Activated CD8-positive, alpha-beta T cell treated with anti-CD3 and anti-CD28 coated beads for 36 hours (primary cell): Measurements from ENCODE around the gene PPCDC. TPM values are rescaled to one million over a fixed set of nuclear protein-coding genes. Genes with fewer than 3 reads are reported as not detected.

Experiments used
- ATAC-seq: fragments of 200-7000 bp; cut with Tn5 transposase; one replicate; pipeline ENCODE4 v1.10.0; 2021; ENCODE audit warnings: mild to moderate bottlenecking, moderate library complexity
- CTCF ChIA-PET: fragments of 350-600 bp; sonication (Branson Sonifier 250); formaldehyde crosslinking; loops from one replicate; lab custom pipeline; 2021; ENCODE audit warnings: antibody characterized with exemption; lab: Charles Lee
- POLR2A ChIA-PET: fragments of 350-600 bp; sonication (Branson Sonifier 250); formaldehyde crosslinking; loops from one replicate; lab custom pipeline; 2021; ENCODE audit warnings: antibody characterized with exemption; lab: Charles Lee
- DNase-seq: peaks from one replicate; pipeline ENCODE4 v3.0.0-alpha.2; 2020
- H3K27ac Mint-ChIP-seq: one replicate; pipeline ENCODE4 v1.8.0; 2021; ENCODE audit warnings: mild to moderate bottlenecking, mixed read lengths
- H3K27me3 Mint-ChIP-seq: one replicate; pipeline ENCODE4 v1.8.0; 2021; ENCODE audit warnings: mixed read lengths
- H3K36me3 Mint-ChIP-seq: one replicate; pipeline ENCODE4 v1.8.0; 2021; ENCODE audit warnings: low read depth, mixed read lengths
- H3K4me1 Mint-ChIP-seq: one replicate; pipeline ENCODE4 v1.8.0; 2021; ENCODE audit warnings: low read depth, mixed read lengths
- H3K4me3 Mint-ChIP-seq: one replicate; pipeline ENCODE4 v1.8.0; 2021; ENCODE audit warnings: mild to moderate bottlenecking, moderate library complexity, mixed read lengths
- H3K9me3 Mint-ChIP-seq: one replicate; pipeline ENCODE4 v1.8.0; 2021; ENCODE audit warnings: mixed read lengths
- intact Hi-C: fragments of 100-400 bp; cut with micrococcal nuclease; formaldehyde crosslinking; loops from one replicate; pipeline ENCODE4 v1.10.0; 2022
- total RNA-seq, 2 experiments: library from RNA; stranded (reverse); gene quantifications; one replicate each; pipeline ENCODE4 v1.2.3, GENCODE V29; 2021
- TF ChIP-seq, protein P1 (sequence below): fragments of 200-600 bp; IDR thresholded peaks from one replicate; pipeline ENCODE4 v1.8.0; 2022; ENCODE audit warnings: antibody characterized with exemption, mild to moderate bottlenecking

The PPCDC gene
- total RNA-seq, 2 experiments from 2014 or later = 25.7 to 26.6 TPM

GRCh38 chr15:75037685-75038084 is 14.3 kb downstream of the PPCDC start:
- peak; percentile 60 for DNase-seq
- Mint-ChIP-seq H3K27me3 (no peaks in the 10 kb centered on the region), H3K9me3 (no peaks in the 10 kb centered on the region), H3K36me3 (peaks cover 18% of the 10 kb centered on the region), H3K27ac (peak overlapping the region; percentile 71), H3K4me1 (peaks cover 34% of the 10 kb centered on the region), H3K4me3 (no peak overlapping the region)
- TF ChIP-seq, protein P1, sequence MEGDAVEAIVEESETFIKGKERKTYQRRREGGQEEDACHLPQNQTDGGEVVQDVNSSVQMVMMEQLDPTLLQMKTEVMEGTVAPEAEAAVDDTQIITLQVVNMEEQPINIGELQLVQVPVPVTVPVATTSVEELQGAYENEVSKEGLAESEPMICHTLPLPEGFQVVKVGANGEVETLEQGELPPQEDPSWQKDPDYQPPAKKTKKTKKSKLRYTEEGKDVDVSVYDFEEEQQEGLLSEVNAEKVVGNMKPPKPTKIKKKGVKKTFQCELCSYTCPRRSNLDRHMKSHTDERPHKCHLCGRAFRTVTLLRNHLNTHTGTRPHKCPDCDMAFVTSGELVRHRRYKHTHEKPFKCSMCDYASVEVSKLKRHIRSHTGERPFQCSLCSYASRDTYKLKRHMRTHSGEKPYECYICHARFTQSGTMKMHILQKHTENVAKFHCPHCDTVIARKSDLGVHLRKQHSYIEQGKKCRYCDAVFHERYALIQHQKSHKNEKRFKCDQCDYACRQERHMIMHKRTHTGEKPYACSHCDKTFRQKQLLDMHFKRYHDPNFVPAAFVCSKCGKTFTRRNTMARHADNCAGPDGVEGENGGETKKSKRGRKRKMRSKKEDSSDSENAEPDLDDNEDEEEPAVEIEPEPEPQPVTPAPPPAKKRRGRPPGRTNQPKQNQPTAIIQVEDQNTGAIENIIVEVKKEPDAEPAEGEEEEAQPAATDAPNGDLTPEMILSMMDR = no peak
- intact Hi-C loops = no loop called here
- ChIA-PET POLR2A (interaction anchor here (0.7 to 1.6 kb wide), 3 partner anchors 13 to 164 kb away, joined by 3 to 6 read pairs (median 4); partner anchors contain the start of genes C15orf39 and PPCDC), CTCF (interaction anchor here (1.5 to 2.2 kb wide), 3 partner anchors 8 to 167 kb away, joined by 7 to 10 read pairs (median 9); partner anchors contain the start of gene C15orf39)
- ATAC-seq = peak; percentile 76

DNA sequence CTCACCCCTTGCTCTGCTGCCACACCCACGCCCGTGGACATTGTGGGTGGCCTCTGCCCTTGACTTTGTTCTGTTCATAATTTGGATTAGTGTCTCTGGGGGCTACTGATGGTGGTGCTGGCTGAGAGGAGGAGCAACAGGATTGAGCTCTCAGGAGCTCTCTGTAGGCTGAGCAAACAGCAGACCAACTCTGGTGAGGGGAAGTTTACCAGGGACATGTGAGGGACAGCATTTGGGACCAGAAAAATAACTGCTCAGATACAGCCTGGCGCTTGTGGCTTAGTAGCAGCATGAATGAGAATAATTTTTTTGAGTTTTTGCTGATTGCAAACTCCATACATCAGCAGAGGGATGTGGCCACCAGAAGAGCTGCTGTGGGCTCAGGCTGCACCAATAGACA is 14.8 kb downstream of the PPCDC start:
- H3K4me1 Mint-ChIP-seq = peaks cover 38% of the 10 kb centered on the region
- intact Hi-C loops = no loop called here
- H3K4me3 Mint-ChIP-seq = no peak overlapping the region
- CTCF ChIA-PET = interaction anchor here (1.5 to 2.2 kb wide), 3 partner anchors 9 to 166 kb away, joined by 7 to 10 read pairs (median 9); partner anchors contain the start of gene C15orf39
- DNase-seq (no peak), ATAC-seq (no peak)
- H3K36me3 Mint-ChIP-seq = peaks cover 18% of the 10 kb centered on the region
- H3K27ac Mint-ChIP-seq = peak overlapping the region; percentile 69
- no peaks in the 10 kb centered on the region for H3K27me3 Mint-ChIP-seq
- TF ChIP-seq, protein P1 = no peak
- POLR2A ChIA-PET = interaction anchor here (0.7 to 1.5 kb wide), 2 partner anchors 15 to 163 kb away, joined by 3 to 6 read pairs; partner anchors contain the start of genes C15orf39 and PPCDC
- H3K9me3 Mint-ChIP-seq = no peaks in the 10 kb centered on the region

- H3K9me3 Mint-ChIP-seq = no peaks in the 10 kb centered on the region
- peak overlapping the region; percentile 70 for H3K27ac Mint-ChIP-seq
- intact Hi-C loops = no loop called here
- POLR2A ChIA-PET = interaction anchor here (0.6 to 1.6 kb wide), 5 partner anchors 15 to 161 kb away, joined by 3 to 7 read pairs (median 3); partner anchors contain the start of gene C15orf39
- H3K27me3 Mint-ChIP-seq = no peaks in the 10 kb centered on the region
- no peak overlapping the region for H3K4me3 Mint-ChIP-seq
- peaks cover 22% of the 10 kb centered on the region for H3K36me3 Mint-ChIP-seq
- H3K4me1 Mint-ChIP-seq = peaks cover 50% of the 10 kb centered on the region
- peak; percentile 91 for ATAC-seq
- TF ChIP-seq, protein P1 = peak; percentile 57
- CTCF ChIA-PET = interaction anchor here (0.6 to 2.5 kb wide), 18 partner anchors 10 to 166 kb away, joined by 3 to 30 read pairs (median 4); partner anchors contain the start of gene C15orf39
- DNase-seq = peak; percentile 89
Measured at GRCh38 chr15:75042730-75043508, 19.5 kb downstream of the PPCDC start.

- ATAC-seq = no peak
- ChIA-PET POLR2A (interaction anchor here (0.6 to 2.1 kb wide), 8 partner anchors 14 to 266 kb away, joined by 3 to 7 read pairs (median 3); no protein-coding TSS in a partner anchor), CTCF (interaction anchor here (0.6 to 2.5 kb wide), 18 partner anchors 10 to 165 kb away, joined by 3 to 30 read pairs (median 4); partner anchors contain the start of gene C15orf39)
- Mint-ChIP-seq H3K4me1 (peaks cover 45% of the 10 kb centered on the region), H3K9me3 (no peaks in the 10 kb centered on the region), H3K36me3 (peaks cover 20% of the 10 kb centered on the region), H3K4me3 (no peak overlapping the region), H3K27me3 (no peaks in the 10 kb centered on the region), H3K27ac (peak overlapping the region; percentile 70)
- DNase-seq = no peak
- TF ChIP-seq, protein P1 = no peak
- intact Hi-C loops = no loop called here
Measured at GRCh38 chr15:75043509-75044257, 20.3 kb downstream of the PPCDC start.
